ENCODE measurements around the gene SLC3A2.

SLC3A2 gene

GRCh38 chr11:62881579-62882430 lies 1.1 kb downstream of the SLC3A2 start:
- no peak for FAIRE-seq

- no peak for FAIRE-seq
Observed at GRCh38 chr11:62882431-62882749, 1.7 kb downstream of the SLC3A2 start.

GRCh38 chr11:62882788-62883501 lies 2.2 kb downstream of the SLC3A2 start:
- FAIRE-seq: no peak

GRCh38 chr11:62883673-62884072 lies 3.0 kb downstream of the SLC3A2 start:
- no peak for FAIRE-seq

GRCh38 chr11:62885137-62885750 lies 4.5 kb downstream of the SLC3A2 start:
- FAIRE-seq: no peak

- FAIRE-seq: no peak
Observed at GRCh38 chr11:62888406-62888805, 7.7 kb downstream of the SLC3A2 start.

GRCh38 chr11:62889126-62889483 lies 8.4 kb downstream of the SLC3A2 start:
- FAIRE-seq: no peak

- peak; percentile 94 for FAIRE-seq
Observed at GRCh38 chr11:62889484-62890437, 9.1 kb downstream of the SLC3A2 start.

- FAIRE-seq: no peak
Observed at GRCh38 chr11:62892077-62892922, 11.6 kb downstream of the SLC3A2 start.

- FAIRE-seq: no peak
Observed at GRCh38 chr11:62895501-62895900, 14.8 kb downstream of the SLC3A2 start.

GRCh38 chr11:62896049-62896448 lies 15.4 kb downstream of the SLC3A2 start:
- no peak for FAIRE-seq

- no peak for FAIRE-seq
Observed at GRCh38 chr11:62897311-62897710, 16.6 kb downstream of the SLC3A2 start.

- no peak for FAIRE-seq
Observed at GRCh38 chr11:62898027-62898426, 17.3 kb downstream of the SLC3A2 start.

GRCh38 chr11:62902932-62903331 lies 22.2 kb downstream of the SLC3A2 start:
- no peak for FAIRE-seq

- FAIRE-seq: no peak
Observed at GRCh38 chr11:62905296-62905695, 24.6 kb downstream of the SLC3A2 start.

GRCh38 chr11:62905927-62906531 lies 25.3 kb downstream of the SLC3A2 start:
- peak; percentile 94 for FAIRE-seq

- no peak for FAIRE-seq
Observed at GRCh38 chr11:62908468-62909072, 27.9 kb downstream of the SLC3A2 start.

- no peak for FAIRE-seq
Observed at GRCh38 chr11:62909107-62909894, 28.6 kb downstream of the SLC3A2 start.

GRCh38 chr11:62910141-62910882 lies 29.6 kb downstream of the SLC3A2 start:
- FAIRE-seq: no peak
